T-helper 2 cell treated with Interferon-gamma antibody and Interleukin-4, amounts not matched to agents 100 ng/mL and 5 ng/mL, for 36 hours (primary cell): ENCODE results near the gene CCNK. TPM values are rescaled to one million over a fixed set of nuclear protein-coding genes. Genes with fewer than 3 reads are reported as not detected.

ENCODE experiments used
- intact Hi-C: fragments of 100-400 bp; cut with micrococcal nuclease; formaldehyde crosslinking; loops from one replicate; pipeline ENCODE4 v1.15.1; 2023
- total RNA-seq: library from RNA; stranded (reverse); gene quantifications from 2 replicates; pipeline ENCODE4 v1.2.3, GENCODE V29; 2022

Gene CCNK
- total RNA-seq, 1 donor from 2014 or later, result 74.8 TPM

DNA sequence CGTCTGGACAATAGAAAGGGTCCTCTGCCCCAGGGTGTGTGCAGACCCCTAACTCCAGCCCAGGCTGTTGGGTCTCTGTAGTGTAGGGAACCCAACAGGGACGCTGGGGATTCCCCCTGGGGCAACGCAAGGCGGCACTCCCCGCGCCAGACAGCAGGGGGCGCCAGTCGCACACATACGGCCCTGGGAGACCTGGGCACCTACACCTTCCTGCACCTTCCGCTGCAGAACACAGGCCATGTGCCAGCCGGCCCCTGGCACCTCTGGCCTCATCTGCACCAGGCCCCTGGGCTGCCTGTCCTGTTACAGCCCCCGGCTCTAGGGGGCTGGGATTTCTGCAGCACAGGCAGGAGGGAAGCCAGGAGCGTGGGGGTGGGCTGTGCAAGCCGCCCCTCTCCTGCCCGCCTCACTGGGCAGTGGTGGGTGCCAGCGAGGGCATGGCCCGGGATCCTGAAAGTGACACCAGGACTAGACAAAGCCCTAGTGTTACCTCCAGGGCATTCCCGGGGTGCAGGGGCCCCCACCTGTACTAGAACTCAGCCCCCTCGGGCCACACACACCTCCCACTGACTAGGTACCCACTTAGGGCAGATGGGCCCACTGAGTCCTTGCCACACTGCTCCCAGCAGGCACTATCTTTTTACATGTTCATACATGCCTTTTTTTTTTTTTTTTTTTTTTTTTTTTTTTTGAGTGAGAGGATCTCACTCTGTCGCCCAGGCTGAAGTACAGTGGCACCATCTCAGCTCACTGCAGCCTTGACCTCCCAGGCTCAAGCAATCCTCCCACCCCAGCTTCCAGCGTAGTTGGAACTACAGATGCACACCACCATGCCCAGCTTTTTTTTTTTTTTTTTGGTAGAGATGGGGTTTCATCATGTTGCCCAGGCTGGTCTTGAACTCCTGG, 37.5 kb downstream of the CCNK start:
- intact Hi-C loops, result loop anchor here (1.0 to 10.0 kb wide), 2 partner anchors 111 to 366 kb away; no protein-coding TSS in a partner anchor

DNA sequence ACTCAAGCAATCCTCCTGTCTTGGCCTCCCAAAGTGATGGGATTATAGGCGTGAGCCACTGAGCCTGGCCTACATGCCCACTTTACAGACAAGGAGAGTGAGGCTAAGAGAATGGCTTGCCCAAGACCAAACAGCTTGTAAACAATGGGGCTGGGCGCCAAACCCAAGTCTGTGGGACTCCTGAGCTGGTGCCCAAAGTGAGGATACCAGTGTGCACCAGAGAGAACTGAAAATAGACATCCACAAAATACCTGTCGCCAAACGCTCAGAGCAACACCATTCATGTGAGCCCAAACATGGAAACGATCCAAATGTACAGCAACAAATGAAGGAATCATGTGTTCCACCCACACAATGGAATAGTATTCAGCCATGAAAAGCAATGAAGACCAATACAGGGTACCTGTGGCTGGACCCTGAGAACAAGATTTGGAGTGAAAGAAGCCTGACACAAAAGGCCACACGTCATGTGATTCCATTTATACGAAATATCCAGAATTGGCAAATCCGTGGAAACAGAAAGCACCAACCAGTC, 38.2 kb downstream of the CCNK start:
- intact Hi-C loops, result loop anchor here (10.0 kb wide), 1 partner anchor 365 kb away; no protein-coding TSS in a partner anchor

DNA sequence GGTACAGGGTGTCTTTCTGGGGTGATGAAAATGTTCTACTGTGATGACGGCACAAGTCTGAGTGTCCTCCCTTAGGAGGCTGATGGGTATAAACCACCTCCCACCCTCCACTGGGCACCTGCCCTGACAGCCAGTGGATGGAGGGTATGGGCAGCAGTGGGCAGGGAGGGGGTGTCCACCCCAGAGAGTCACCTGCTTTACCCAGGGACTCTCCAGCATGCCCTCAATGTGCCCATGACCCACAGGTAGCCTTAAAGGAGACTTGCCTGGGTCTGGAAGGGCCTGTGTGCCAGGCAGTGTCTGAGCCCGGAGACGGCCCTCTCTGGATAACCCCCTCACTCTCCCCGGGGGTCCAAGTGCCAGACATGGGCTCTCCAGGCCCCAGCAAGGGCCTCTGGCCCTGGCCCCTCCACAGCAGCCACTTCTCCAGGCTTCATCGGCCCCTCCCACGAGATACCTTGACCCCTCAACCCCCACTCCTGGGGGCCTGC, 38.8 kb downstream of the CCNK start:
- intact Hi-C loops, result loop anchor here (10.0 kb wide), 1 partner anchor 365 kb away; no protein-coding TSS in a partner anchor

DNA sequence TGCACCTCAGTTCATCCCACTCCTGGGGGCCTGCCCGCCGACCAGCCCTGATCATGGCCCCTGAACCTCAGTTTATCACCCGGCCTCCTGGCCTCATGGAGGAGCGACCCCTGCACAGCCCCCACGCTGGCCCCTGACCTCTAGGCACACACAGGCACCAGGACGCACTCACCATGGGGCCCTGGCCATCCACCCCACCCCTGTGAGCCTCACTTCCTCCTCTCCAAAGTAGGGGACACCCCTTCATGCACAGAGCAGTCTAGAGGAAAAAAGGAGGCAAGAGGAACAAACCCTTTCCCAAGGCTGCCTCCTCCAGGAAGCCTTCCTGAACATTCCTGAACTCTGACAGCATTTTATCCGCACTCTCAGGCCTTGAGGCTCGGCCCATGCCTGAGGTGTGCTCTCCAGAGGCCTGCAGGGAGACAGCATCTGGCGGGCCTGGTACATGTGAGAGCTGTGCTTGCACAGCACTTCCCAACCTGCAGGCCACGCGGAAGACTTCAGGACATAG, 39.4 kb downstream of the CCNK start:
- intact Hi-C loops, result no loop called here

DNA sequence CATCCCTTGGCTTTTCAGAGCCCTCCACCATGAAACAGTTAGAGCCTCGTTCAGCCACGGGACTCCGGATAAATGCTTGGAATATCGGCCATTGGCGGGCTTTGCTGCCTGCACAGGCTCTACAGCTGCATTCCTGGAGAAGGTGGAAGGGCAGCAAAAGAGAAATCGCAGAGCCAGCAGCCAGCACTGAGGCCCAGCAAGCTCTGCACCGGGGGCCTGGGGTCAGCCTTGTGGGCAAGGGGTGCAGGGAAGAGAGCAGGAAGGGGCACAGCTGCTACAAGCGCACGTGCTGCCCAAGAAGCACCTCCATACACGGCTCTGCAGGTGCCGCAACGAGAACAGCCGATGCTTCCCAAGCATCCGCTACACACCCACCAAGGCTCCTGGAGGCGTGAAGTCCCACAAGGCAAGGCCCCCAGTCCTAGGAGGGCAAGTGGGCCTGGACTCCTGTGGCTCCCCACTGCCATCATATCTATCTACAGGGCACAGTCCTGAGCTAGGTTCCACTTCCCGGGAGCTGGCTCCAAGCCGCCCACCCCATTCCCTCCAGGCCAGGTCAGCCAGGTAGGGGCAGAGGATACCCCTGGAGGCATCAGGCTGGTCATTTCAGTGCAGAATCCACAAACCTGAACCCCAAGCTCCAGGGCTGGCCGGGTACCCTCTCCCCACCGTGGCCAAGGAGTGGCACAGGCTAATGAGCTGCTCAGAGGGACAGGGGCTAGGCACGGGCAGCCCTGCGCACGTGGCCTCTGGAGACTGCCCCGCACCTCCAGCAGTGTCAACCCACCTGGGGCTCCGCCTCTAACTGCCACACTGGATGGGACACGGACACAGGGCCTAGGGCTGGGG, 40.2 kb downstream of the CCNK start:
- intact Hi-C loops, result no loop called here

DNA sequence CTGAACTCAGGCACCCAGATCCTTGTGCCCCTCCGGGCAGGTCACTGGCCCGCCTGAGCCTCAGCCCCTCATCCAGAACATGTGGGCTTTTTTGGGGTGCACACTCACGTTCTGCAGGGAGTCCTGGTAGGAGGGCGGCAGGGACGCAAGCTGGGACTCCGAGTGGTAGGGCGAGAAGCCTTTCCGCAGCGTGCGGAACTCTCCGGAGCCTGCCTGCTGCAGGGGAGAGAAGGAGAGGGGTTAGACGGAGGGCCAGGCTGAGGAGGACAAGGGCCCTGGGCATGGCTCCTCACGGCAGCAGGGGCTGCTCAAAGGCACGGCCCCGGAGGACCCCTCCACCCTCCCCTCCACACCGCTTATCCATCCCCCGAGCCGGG, 40.8 kb downstream of the CCNK start:
- intact Hi-C loops, result no loop called here

DNA sequence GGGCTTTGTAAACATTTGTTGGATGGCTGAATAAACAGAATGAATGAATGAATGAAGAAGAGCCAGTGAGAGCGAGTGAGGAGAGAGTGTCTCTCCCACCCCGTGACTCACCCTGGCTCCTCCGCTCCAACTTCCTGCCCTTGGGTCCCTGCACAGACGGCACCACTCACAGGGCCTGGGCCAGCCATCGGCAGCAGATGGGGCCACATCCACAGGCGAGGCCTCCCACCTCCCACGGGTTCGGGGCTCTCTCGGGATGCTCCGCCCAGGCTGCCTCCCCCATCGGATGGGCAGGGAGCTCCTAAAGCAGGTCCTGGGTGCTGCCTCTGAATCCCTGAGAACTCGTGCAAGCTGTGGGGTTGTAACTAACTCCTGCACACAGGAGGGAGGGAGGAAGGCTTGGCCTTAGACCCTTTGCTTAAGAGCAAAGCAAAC, 41.3 kb downstream of the CCNK start:
- intact Hi-C loops, result no loop called here

DNA sequence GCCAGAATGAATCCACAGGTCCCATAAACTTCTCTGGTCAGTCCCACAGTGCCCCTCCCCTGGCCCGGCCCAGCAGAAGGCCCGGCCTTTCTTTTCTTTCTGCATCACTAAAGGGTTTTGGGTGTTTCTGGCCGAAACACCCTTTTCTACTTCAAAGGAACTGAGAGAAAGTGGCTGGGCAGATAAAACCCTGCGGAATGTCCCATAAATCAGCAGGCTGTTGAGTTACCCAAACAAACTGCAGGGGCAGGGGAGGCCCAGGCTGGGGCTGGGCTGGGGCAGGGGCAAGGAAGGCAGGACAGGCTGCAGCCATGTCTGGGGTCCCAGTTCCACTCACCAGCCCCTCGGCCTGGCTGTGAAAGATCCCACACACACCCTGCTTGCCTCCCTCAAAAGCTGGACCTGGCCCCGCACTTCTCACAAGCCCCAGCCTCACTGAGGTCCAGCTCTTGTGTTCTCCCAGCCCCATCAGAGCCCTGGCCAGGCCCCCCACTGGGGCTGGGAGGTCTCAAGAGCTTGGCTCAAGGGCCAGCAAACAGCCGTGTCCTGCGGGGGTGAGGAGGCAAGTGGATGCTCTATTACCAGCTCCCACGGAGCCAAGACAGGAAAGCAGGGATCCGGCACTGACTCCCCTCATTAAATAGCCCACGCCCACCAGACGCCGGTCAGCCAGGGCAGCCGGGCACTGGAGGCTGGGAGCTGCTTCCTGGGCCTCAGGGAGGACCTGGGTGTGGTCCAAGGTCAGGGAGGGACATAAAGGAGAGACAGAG, 41.9 kb downstream of the CCNK start:
- intact Hi-C loops, result no loop called here

DNA sequence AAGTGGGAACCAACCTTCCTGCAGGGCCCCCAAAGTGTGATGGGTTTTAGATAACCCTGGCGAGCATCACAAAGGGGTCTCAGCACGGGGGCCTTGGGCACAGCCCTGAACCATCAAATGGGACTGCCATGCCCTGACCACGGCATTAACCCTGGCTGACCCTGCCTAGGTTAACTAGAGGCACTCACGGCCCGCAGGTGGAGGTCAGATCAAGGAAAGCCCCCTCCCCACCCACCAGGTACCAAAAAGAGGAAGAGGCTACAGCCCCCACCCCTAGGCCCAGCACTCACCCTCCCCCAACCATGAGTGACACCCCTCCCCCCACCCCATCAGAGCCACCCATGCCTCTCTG, 42.5 kb downstream of the CCNK start:
- intact Hi-C loops, result no loop called here

DNA sequence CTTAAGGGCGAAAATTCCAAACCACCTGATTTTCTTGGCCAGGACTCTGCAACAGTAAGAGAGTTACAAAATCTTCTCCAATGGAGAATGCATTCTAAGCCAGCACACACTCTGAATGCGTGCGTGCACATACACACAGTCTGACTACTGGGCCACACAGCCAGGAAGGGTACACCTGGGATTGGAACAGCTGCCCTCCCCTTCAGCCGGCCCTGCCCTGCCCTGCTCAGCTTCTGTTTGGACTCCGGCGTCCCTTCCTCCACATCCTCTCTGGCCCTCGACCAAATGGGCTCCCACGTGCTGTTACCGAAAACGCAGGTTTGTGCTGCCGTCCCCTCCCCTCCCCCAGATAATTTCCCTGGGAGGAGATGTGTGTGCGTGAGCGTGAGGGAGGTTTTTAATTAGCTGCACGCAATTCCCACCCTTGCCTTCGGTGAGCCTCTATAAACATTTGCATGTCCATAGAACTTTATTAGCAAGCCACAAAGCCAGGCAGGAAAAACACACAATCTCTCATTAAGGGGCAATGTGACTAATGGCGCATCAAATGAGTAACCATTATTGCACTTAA, 43.0 kb downstream of the CCNK start:
- intact Hi-C loops, result no loop called here

DNA sequence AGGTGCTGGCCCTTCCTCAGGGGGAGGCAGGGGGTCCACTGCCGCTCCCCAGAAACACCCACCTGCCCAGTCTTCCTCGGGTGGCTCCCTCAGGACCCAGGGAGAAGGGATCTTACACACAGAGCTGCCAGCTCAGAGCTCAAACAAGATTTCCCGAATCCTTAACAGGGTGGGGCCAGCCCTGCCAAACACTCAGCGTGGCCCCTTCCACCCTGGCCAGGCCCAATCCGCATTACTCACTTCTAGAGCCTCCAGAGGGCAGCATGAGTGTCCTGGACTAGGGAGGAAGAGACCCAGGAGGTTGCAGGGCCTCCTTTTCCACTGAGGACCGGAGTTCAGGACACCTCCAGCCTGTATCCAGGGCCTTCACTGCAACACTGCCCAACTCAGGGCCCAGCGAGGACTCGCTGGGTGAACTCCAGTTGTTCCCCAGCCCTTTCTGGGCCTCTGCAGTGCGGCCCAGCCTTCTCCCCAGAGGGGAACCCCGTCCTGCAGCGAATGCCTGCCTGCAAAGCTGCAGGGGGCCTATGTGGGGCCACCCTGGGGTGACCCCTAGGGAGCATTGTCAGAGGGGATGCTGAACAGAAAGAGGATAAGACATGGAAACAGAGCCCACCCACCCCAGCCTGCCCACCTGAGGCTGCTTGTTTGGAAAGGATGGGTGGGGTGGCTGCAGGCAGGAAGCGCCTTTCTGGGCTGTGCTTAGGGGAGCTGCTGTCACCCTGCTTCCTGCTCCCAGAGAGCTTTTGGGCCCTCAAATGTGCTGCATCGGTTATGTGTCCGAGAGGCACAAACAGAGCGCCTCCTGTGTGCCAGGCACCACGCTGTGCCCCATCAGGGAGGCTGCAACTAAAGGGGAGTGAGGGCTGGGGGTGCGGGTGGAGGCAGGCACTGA, 43.8 kb downstream of the CCNK start:
- intact Hi-C loops, result no loop called here

DNA sequence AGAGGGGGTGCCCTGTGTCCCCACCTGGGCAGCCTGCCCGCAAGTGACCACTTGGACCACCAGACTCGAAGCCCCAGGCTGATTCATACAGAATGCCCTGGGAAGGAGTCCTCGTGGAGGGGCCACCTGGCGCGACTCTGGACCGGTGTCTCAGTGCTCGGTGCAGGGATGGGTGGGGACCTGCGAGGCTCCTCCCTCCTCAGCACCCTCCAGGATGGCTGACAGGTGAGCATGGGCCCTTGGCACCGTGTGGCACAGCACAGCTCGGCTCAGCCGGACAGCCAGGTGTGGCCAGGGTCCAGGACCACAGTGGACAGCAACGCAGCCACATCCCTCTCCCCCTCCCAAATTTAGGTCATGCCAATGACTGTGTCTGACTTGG, 44.5 kb downstream of the CCNK start:
- intact Hi-C loops, result no loop called here

DNA sequence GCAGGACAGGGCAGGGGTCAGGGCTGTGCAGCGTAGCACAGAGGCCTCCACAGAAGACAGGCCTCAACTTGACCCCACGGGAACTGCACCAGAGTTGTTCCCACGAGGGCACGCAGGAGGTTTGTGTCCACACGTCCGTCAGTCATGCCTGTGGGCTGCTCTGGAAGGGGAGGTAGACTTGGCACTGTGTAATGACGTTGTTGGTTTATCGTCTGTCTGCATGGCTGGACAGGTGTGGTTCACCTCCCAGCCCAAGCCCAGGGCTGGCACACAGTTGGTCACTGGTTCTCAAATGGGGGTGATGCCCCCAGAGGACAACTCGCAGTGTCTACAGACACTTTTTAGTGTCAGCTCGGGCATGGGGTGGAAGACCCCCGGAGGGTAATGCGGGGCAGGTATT, 45.8 kb downstream of the CCNK start:
- intact Hi-C loops, result no loop called here

DNA sequence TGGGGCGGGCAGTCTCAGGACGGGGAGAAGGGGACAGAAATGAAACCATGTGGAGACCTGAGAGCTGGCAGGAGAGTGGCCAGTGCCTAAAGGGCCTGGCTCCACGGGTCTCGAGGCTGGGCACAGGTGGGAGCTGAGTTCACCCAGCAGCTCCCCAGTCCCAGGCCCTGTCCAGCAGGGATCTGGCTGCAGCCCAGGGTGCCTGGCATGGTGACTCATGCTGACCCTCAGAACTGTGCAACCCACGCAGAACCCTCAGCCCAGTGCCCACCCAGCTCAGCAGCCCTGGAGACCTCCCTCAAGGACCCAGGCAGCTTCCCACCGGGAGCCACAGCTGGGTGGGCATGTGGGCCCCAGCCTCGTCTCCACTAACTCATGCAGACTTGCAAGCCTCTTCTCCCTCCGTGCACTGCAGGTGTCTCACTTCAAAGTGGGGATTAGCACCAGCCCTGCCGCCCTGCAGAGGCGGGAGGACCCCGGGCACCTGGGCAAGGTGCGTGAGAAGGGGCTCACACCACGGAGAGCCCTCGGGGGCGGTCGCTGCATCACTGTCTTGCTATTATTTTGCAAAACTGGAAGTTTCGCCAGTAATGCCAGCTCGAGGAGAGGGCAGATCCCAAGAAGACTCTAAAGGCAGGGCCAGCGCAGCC, 46.3 kb downstream of the CCNK start:
- intact Hi-C loops, result no loop called here

DNA sequence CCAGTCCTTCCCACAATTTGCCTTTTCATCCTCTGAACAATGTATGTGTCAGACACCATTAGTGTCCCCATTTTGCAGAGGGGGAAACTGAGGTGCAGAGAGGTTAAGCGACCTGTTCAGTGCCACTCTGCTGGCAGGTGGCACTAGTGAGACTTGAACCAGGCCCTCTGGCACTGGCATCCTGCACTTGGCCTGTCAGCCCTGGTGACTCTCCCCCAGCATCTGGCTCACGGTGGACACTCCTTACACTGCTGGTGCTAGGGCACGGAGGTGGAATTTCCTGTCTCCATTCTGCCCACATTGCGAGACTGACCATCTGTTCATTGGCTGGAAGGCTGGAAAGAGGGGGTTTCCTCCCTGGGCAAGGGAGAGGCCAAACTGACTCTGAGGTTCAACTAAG, 48.7 kb downstream of the CCNK start:
- intact Hi-C loops, result no loop called here

DNA sequence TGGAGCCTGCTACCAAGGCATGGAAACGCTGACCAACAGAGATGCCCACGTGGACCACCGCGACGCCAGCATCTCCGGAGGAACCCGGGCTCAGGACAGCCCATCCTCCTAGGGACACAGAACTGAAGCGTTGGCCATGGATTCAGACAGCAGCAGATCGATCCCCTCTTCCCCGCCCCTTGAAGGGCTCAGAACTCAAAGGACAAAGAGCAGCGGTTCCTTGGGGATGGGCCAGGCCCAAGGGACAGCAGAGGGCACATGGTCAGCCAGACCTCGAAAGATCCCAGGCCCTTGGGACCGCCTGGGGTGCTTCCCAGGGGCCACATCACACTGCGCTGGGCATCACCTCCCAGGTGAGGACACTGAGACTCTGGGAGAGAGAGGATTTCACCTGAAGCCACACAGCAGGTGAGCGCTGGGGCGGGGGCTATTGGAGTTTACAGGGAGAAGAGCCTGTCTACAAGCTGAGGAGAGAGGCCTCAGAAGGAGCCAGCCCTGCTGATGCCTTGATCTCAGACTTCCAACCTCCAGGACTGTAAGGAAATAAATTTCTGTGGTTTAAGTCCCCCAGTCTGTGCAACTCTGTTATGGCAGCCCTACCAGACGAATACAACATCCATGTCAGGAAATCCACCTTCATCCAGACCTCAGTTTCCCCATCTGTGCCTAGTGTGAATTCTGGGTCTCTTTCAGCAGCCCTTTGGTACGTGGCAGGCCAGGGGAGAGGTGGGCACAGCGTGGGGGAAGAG, 49.4 kb downstream of the CCNK start:
- intact Hi-C loops, result no loop called here

DNA sequence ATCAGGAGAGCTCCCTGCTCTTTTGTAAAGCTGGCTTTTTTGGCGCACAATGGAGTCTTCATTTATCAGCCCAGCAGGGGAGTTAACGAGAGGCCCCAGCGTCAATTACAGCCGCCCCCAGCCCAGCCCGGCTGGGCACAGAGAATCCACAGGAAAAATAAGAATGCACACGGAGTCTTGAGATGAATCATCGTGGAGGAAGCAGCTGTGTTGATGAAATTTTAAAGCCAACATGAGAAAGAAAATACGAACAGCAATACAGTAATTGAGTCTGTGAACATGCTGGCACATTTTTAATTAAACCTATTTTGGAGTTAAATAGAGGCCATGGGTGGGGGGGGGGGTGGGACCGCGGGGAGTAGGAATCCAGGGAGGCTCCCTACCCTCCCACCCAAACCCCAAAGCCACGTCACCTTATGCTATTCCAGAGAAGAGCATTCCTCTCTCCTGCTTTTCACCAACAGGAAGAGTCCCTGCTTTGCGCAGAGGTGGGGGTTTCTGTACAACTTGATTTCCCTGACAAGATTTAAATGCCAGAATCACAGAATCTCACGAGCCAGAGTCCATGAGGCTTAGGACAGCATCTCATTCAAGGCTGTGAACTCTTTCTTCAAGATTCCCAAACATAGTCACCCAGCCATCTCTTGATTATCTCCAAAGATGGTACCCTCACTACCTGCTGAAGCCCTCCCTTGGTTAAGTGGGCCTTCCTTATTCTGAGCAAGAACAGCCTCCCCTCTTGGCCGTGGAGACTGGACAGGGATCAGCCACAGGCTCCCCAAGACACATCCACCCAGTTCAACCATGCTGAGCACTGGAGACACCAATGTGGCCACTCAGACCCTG, 50.3 kb downstream of the CCNK start:
- intact Hi-C loops, result no loop called here
